Stromal cell of bone marrow (primary cell): ENCODE measurements around the gene KRTAP5-9.
"Not testable (repeated sequence)": the region's sequence is repeated elsewhere in the genome, so short reads cannot be mapped to it uniquely, and the experiment has no call there.

Source experiments
- DNase-seq: peaks from one replicate; pipeline ENCODE4 v3.0.0-alpha.2; 2012; ENCODE audit warnings: low read depth

Gene KRTAP5-9

DNA sequence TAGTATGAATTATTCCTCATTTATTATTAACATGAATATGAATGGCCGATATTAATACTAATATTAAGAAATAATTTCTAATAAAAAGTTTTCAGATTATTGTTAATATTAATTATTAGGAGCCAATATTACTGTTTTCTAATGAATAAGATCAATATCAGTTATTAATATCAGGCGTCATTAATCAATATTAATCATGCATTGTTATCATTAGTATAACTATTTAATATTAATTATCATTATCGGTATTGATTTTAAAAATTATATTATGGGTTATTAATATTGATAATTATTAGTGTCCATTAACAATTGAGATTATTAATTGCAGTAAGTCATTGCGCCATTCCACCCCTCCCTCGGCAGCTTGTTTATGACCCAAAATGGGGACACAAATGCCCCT lies 37.5 kb downstream of the KRTAP5-9 start:
- DNase-seq, result not testable (repeated sequence)

GRCh38 chr11:71588314-71588713 lies 40.1 kb downstream of the KRTAP5-9 start:
- DNase-seq, result not testable (repeated sequence)

DNA sequence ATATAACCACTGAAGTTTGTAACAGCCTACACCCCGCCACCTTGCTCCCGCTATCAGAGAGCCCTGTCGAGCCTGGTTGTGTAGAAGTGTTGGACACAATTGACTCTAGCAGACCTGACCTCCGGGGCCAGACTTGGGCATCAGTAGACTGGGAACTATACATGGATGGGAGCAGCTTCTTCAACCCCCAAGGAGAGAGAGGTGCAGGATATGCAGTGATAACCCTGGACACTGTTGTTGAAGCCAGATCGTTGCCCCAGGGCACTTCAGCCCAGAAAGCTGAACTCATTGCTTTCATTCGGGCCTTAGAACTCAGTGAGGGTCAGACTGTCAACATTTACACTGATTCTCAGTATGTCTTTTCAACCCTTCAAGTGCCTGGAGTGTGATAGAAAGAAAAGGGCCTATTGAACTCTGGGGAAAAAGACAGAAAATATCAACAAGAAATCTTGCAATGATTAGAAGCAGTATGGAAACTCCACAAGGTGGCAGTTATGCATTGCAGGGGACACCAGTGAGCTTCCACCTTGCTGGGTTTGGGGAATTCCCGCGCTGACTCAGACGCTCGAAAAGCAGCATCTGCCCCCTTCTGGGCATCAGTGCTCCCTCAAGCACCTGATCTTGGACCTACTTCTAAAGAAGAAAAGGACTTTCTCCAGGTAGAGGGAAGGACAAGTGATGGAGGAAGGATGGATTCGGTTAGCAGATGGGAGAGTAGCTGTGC lies 40.8 kb downstream of the KRTAP5-9 start:
- not testable (repeated sequence) for DNase-seq

DNA sequence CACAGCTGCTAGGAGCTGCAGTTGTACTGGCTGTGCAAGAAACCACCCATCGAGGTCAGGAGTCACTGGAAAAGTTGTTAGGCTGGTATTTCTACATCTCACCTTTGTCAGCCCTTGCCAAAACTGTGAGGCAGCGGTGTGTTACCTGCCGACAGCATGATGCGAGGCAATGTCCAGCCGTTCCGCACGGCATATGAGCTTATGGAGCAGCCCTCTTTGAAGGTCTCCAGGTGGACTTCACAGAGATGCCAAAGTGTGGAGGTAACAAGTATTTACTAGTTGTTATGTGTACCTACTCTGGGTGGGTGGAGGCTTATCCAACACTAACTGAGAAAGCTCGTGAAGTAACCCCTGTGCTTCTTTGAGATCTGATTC lies 41.3 kb downstream of the KRTAP5-9 start:
- DNase-seq, result not testable (repeated sequence)
